ENCODE data around the gene CFAP46.
"Not testable (repeated sequence)": the region's sequence is repeated elsewhere in the genome, so short reads cannot be mapped to it uniquely, and the experiment has no call there.

The CFAP46 gene

GRCh38 chr10:132776186-132776585 is 166.2 kb downstream of the CFAP46 start:
- DNase-seq (ENCODE audit: low spot score): no peak
- POLR2A ChIA-PET (ENCODE audit: low non-redundant PET): no interaction called here
- no peak for TF ChIP-seq CTCF (conservative IDR thresholded peaks at IDR 0.05; ENCODE audit: low read depth)
- H3K27ac ChIP-seq: no peak overlapping the region
- CTCF ChIA-PET: interaction anchor here (0.6 kb wide), 1 partner anchor 346 kb away, joined by 3 read pairs; no protein-coding TSS in a partner anchor

- H3K27ac ChIP-seq: no peak overlapping the region
- CTCF ChIA-PET: interaction anchor here (0.6 kb wide), 2 partner anchors 516 to 989 kb away, joined by 3 to 4 read pairs; no protein-coding TSS in a partner anchor
- POLR2A ChIA-PET (ENCODE audit: low non-redundant PET): interaction anchor here (0.6 kb wide), 1 partner anchor 867 kb away, joined by 6 read pairs; no protein-coding TSS in a partner anchor
- no peak for TF ChIP-seq CTCF (conservative IDR thresholded peaks at IDR 0.05; ENCODE audit: low read depth)
- no peak for DNase-seq (ENCODE audit: low spot score)
Measured at GRCh38 chr10:132774902-132775863, 167.2 kb downstream of the CFAP46 start.

DNA sequence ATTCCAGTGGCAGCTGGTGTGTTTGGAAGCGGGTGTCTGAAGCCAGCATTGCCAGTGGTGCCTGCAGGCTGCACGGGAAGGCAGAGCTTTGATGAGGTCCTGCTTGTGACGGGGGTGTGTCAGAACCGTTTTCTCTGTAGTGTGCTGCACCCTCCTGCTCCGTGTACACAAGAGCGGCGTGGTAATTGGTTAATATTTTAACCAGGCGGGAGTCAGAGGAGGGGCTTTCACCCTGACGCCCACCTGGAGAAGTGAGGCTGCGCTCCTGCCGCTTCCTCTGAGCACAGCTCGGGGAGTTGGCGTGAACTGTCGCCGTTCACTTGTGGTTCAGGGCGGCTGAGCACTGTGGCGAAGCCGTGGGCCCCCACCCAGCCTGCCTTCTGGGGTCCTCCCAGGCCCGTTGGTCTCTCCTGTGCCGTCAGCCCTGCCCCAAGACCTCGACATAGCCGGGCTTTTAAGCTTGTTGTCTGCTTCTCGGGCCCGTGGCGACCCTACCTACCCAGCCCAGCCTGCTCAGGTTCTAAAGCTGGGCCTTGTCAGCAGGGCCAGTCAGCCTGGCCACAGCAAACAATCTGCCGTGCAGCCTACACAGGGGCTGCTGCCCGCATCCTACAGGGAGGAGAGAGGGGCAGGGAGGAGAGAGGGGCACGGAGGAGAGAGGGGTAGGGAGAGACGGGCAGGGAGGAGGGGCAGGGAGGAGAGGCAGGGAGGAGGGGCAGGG is 168.0 kb downstream of the CFAP46 start:
- ChIA-PET CTCF (interaction anchor here (0.6 kb wide), 1 partner anchor 516 kb away, joined by 4 read pairs; no protein-coding TSS in a partner anchor), POLR2A (ENCODE audit: low non-redundant PET) (no interaction called here)
- TF ChIP-seq CTCF (conservative IDR thresholded peaks at IDR 0.05; ENCODE audit: low read depth): no peak
- no peak overlapping the region for H3K27ac ChIP-seq
- DNase-seq (ENCODE audit: low spot score): no peak

GRCh38 chr10:132772816-132773215 is 169.6 kb downstream of the CFAP46 start:
- CTCF ChIA-PET; H3K27ac ChIP-seq; POLR2A ChIA-PET (ENCODE audit: low non-redundant PET); DNase-seq (ENCODE audit: low spot score): not testable (repeated sequence)

DNA sequence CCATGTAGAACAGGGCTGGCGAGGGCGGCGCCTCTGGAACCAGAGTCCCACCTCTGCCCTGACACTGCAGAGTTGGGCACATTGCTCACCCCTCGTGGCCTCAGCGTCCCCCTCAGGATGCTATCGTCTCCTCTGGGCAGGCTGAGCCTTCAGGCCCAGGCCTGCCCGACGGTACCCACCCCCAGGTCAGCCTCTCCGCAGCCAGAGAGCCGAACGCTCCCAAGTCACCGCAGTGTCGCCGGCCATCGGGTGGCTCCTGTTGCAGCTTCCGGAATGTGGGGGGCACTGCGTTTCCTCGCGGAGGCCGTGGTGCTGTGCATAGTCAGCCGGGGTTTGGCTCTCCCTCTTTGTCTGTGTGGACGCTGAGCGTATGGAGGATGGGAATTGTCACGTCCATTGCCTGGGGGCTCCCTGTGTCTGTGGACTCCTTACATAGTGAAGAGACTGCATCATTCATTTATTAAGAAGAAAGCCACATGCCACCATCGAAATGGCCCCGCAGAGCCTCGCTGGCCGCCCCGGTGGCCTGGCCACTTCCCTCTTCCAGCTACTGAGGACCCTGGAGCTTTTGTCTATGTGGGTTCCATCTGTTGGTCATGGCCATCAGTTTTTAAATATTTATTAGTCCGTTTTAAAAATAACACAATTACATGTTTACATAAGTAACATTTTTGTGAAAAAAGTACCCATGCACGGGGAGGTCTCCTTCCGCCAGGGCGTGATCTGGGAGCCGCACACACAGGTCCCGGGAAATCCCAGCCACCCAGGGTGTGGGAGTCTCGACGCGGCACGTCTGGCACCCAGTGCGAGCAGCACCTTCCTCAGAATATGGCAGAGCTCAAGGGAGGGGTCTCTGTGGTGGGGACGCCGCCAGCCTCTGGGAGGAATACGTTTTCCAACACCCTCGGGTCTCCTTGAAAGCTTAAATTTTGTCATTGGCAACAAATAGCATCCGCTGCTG is 172.0 kb downstream of the CFAP46 start:
- POLR2A ChIA-PET (ENCODE audit: low non-redundant PET): no interaction called here
- CTCF ChIA-PET: no interaction called here

More for the DNA sequence above, 172.0 kb downstream of the CFAP46 start:
- H3K27ac ChIP-seq: no peak overlapping the region
- DNase-seq (ENCODE audit: low spot score): no peak
- no peak for TF ChIP-seq CTCF (conservative IDR thresholded peaks at IDR 0.05; ENCODE audit: low read depth)
